ENCODE data around the gene PRKCI.

The PRKCI gene

GRCh38 chr3:170221924-170222646 is at the start of gene PRKCI:
Gene PRKCI, plus strand, starts transcription at chr3:170222424. Its CDS starts 246 bp downstream, at chr3:170222670.
- TF ChIP-seq CTCF (IDR thresholded peaks at IDR 0.05) = no peak

- no peak for TF ChIP-seq CTCF (IDR thresholded peaks at IDR 0.05)
Measured at GRCh38 chr3:170178651-170179050, 43.6 kb upstream of the PRKCI start.

GRCh38 chr3:170179432-170179831 is 42.8 kb upstream of the PRKCI start:
- no peak for TF ChIP-seq CTCF (IDR thresholded peaks at IDR 0.05)

GRCh38 chr3:170180079-170180907 is 41.9 kb upstream of the PRKCI start:
- TF ChIP-seq CTCF (IDR thresholded peaks at IDR 0.05) = no peak

- TF ChIP-seq CTCF (IDR thresholded peaks at IDR 0.05) = no peak
Measured at GRCh38 chr3:170180908-170181885, 41.0 kb upstream of the PRKCI start, which contains the start of gene PHC3. Gene PHC3, minus strand, starts transcription at chr3:170181733. Its CDS starts 18 bp downstream, at chr3:170181715.

- TF ChIP-seq CTCF (IDR thresholded peaks at IDR 0.05) = no peak
Measured at GRCh38 chr3:170189398-170190256, 32.6 kb upstream of the PRKCI start.
